ENCODE measurements around the gene ACSF3. TPM values are rescaled to one million over a fixed set of nuclear protein-coding genes. Genes with fewer than 3 reads are reported as not detected.

ACSF3 gene
- total RNA-seq, 1 donor from 2014 or later, result 78.0 TPM

- ATAC-seq (ENCODE audit: low read depth) (no peak), DNase-seq (no peak)
- H3K36me3 Mint-ChIP-seq (ENCODE audit: low read depth), result peaks cover 33% of the 10 kb centered on the region
- TF ChIP-seq, protein P1, sequence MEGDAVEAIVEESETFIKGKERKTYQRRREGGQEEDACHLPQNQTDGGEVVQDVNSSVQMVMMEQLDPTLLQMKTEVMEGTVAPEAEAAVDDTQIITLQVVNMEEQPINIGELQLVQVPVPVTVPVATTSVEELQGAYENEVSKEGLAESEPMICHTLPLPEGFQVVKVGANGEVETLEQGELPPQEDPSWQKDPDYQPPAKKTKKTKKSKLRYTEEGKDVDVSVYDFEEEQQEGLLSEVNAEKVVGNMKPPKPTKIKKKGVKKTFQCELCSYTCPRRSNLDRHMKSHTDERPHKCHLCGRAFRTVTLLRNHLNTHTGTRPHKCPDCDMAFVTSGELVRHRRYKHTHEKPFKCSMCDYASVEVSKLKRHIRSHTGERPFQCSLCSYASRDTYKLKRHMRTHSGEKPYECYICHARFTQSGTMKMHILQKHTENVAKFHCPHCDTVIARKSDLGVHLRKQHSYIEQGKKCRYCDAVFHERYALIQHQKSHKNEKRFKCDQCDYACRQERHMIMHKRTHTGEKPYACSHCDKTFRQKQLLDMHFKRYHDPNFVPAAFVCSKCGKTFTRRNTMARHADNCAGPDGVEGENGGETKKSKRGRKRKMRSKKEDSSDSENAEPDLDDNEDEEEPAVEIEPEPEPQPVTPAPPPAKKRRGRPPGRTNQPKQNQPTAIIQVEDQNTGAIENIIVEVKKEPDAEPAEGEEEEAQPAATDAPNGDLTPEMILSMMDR (IDR thresholded peaks at IDR 0.05), result no peak
- CTCF ChIA-PET, result no interaction called here
- peak overlapping the region; percentile 84 for H3K27ac Mint-ChIP-seq
- H3K27me3 Mint-ChIP-seq, result peaks cover 3% of the 10 kb centered on the region
- no peaks in the 10 kb centered on the region for H3K9me3 Mint-ChIP-seq
- intact Hi-C loops (cut with micrococcal nuclease), result loop anchor here (5.0 kb wide), 2 partner anchors 75 to 160 kb away; partner anchors contain the start of gene CDH15
- H3K4me1 Mint-ChIP-seq, result peaks cover 58% of the 10 kb centered on the region
- POLR2A ChIA-PET, result interaction anchor here (0.6 to 3.5 kb wide), 4 partner anchors 119 to 1557 kb away, joined by 3 to 20 read pairs (median 10); partner anchors contain the start of gene CBFA2T3
- peak overlapping the region; percentile 11 for H3K4me3 Mint-ChIP-seq
These were observed 3.2 kb downstream of the ACSF3 start for GRCh38 chr16:89096768-89097391.

DNA sequence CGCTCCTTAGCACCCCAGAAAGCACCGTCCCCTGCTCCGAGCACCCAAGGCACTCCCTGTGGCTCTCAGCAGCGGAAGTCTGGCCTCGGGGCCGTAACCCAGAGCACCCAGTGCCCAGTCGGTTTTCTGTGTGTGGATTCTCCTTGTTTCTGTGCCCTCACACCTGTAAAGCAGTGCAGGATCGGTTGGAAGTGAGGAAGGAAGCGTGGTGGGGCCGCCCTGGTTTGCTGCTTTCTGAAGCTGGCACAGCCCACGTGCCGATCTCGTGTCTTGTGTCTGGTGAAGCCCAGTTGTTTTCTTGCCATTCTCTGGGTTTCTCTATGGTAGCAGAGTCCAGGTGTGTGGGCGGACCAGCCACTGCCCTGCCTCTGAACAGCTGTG, 3.7 kb downstream of the ACSF3 start:
- CTCF ChIA-PET, result no interaction called here
- H3K27me3 Mint-ChIP-seq, result no peaks in the 10 kb centered on the region
- no peaks in the 10 kb centered on the region for H3K9me3 Mint-ChIP-seq
- DNase-seq (no peak), ATAC-seq (ENCODE audit: low read depth) (no peak)
- POLR2A ChIA-PET, result interaction anchor here (0.6 to 3.5 kb wide), 6 partner anchors 17 to 1558 kb away, joined by 3 to 28 read pairs (median 10); partner anchors contain the start of gene CBFA2T3
- peaks cover 58% of the 10 kb centered on the region for H3K4me1 Mint-ChIP-seq
- H3K4me3 Mint-ChIP-seq, result peak overlapping the region; percentile 69
- peak overlapping the region; percentile 84 for H3K27ac Mint-ChIP-seq
- intact Hi-C loops (cut with micrococcal nuclease), result loop anchor here (5.0 kb wide), 2 partner anchors 75 to 160 kb away; partner anchors contain the start of gene CDH15
- H3K36me3 Mint-ChIP-seq (ENCODE audit: low read depth), result peaks cover 38% of the 10 kb centered on the region
- TF ChIP-seq, protein P1 (IDR thresholded peaks at IDR 0.05), result no peak

- ChIA-PET POLR2A (interaction anchor here (1.2 to 3.5 kb wide), 7 partner anchors 16 to 287 kb away, joined by 3 to 28 read pairs (median 4); partner anchors contain the start of genes APRT and CBFA2T3), CTCF (interaction anchor here (1.1 to 1.2 kb wide), 2 partner anchors 121 to 158 kb away, joined by 3 to 4 read pairs; no protein-coding TSS in a partner anchor)
- Mint-ChIP-seq H3K9me3 (no peaks in the 10 kb centered on the region), H3K4me1 (peaks cover 58% of the 10 kb centered on the region), H3K4me3 (peak overlapping the region; percentile 69), H3K27ac (peak overlapping the region; percentile 84), H3K27me3 (no peaks in the 10 kb centered on the region), H3K36me3 (ENCODE audit: low read depth) (peaks cover 53% of the 10 kb centered on the region)
- ATAC-seq (ENCODE audit: low read depth), result no peak
- no peak for DNase-seq
- TF ChIP-seq, protein P1 (IDR thresholded peaks at IDR 0.05), result no peak
- intact Hi-C loops (cut with micrococcal nuclease), result loop anchor here (1.0 to 5.0 kb wide), 4 partner anchors 16 to 162 kb away; partner anchors contain the start of gene CDH15
These were observed 5.2 kb downstream of the ACSF3 start for GRCh38 chr16:89098767-89099430.

DNA sequence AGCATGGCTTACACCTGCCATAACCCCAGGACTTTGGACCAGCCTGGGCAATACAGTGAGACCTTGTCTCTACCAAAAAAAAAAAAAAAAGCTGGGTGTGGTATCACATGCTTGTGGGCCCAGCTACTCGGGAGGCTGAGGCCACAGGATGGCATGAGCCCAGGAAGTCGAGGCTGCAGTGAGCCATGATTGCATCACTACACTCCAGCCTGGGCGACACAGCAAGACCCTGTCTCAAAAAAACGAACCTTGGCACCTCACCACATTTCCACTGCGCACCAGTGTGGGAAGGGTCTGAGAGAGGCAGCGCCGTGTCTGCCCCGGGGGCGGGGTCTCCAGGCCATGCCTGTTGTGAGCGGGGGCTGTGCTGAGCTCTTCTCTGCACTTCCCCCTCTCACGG, 6.3 kb downstream of the ACSF3 start:
- H3K36me3 Mint-ChIP-seq (ENCODE audit: low read depth), result peaks cover 60% of the 10 kb centered on the region
- no peaks in the 10 kb centered on the region for H3K9me3 Mint-ChIP-seq
- ChIA-PET CTCF (no interaction called here), POLR2A (interaction anchor here (1.3 to 3.5 kb wide), 3 partner anchors 15 to 134 kb away, joined by 3 to 20 read pairs (median 4); partner anchors contain the start of gene CBFA2T3)
- no peak overlapping the region for H3K4me3 Mint-ChIP-seq
- TF ChIP-seq, protein P1 (IDR thresholded peaks at IDR 0.05), result no peak
- intact Hi-C loops (cut with micrococcal nuclease), result loop anchor here (5.0 kb wide), 2 partner anchors 72 to 163 kb away; partner anchors contain the start of gene CDH15
- ATAC-seq (ENCODE audit: low read depth), result no peak
- no peaks in the 10 kb centered on the region for H3K27me3 Mint-ChIP-seq
- H3K4me1 Mint-ChIP-seq, result peaks cover 54% of the 10 kb centered on the region
- DNase-seq, result no peak
- no peak overlapping the region for H3K27ac Mint-ChIP-seq

All from activated B cell treated with CpG ODN at 0.5 μM for 24 hours (primary cell).